BE2C (cell line): ENCODE measurements around the gene PGF.

Experiments used
- DNase-seq: peaks from one replicate; pipeline ENCODE4 v3.0.0-alpha.2; 2020
- H3K27me3 ChIP-seq: fragments of 250-450 bp; sonication (Bioruptor Pico); 2 replicates; pipeline ENCODE4 v1.5.1; 2020; ENCODE audit warnings: mild to moderate bottlenecking
- H3K36me3 ChIP-seq: fragments of 250-450 bp; sonication (Bioruptor Pico); 2 replicates; pipeline ENCODE4 v1.5.1; 2020; ENCODE audit warnings: mild to moderate bottlenecking
- H3K4me1 ChIP-seq: fragments of 250-450 bp; sonication (Bioruptor Pico); 2 replicates; pipeline ENCODE4 v1.5.1; 2020
- H3K4me3 ChIP-seq: 2 replicates; pipeline ENCODE4 v1.5.1; 2011; ENCODE audit warnings: low read depth, low read length
- H3K9me3 ChIP-seq: fragments of 250-450 bp; sonication (Bioruptor Pico); 2 replicates; pipeline ENCODE4 v1.5.1; 2020
- TF ChIP-seq, protein P1 (sequence below): IDR thresholded peaks from 2 replicates; pipeline ENCODE4 v1.5.1; 2012; ENCODE audit warnings: mild to moderate bottlenecking, low read depth, low read length

The PGF gene

DNA sequence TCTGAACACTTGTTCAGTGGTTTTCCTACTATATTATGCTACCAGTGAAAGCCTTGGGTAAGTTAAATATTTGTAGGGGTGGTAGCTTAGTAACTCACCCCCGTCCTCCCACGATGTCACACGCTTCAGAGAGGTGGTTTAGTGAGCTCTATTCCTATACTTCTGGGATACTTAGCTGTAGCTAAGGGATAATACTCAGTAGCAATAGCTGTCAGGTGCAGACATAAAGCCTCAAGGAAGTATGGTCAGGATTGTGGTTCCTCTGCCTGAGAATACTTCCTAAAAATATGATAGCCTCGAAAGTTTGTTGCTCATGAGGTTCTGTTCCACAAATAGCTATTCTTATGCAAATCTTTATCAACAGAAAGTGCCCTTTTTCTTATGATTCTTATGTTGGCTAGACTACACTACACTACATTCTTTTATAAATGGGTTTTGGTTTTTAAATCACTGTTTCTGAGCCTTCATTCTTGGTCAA, 61.7 kb downstream of the PGF start:
- Histone ChIP-seq H3K9me3 (no peaks in the 10 kb centered on the region), H3K36me3 (peaks cover 94% of the 10 kb centered on the region), H3K27me3 (no peaks in the 10 kb centered on the region), H3K4me3 (no peak overlapping the region), H3K4me1 (no peaks in the 10 kb centered on the region; the same call in 1 of the 2 replicates)
- DNase-seq, result no peak
- TF ChIP-seq, protein P1, sequence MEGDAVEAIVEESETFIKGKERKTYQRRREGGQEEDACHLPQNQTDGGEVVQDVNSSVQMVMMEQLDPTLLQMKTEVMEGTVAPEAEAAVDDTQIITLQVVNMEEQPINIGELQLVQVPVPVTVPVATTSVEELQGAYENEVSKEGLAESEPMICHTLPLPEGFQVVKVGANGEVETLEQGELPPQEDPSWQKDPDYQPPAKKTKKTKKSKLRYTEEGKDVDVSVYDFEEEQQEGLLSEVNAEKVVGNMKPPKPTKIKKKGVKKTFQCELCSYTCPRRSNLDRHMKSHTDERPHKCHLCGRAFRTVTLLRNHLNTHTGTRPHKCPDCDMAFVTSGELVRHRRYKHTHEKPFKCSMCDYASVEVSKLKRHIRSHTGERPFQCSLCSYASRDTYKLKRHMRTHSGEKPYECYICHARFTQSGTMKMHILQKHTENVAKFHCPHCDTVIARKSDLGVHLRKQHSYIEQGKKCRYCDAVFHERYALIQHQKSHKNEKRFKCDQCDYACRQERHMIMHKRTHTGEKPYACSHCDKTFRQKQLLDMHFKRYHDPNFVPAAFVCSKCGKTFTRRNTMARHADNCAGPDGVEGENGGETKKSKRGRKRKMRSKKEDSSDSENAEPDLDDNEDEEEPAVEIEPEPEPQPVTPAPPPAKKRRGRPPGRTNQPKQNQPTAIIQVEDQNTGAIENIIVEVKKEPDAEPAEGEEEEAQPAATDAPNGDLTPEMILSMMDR, result no peak

DNA sequence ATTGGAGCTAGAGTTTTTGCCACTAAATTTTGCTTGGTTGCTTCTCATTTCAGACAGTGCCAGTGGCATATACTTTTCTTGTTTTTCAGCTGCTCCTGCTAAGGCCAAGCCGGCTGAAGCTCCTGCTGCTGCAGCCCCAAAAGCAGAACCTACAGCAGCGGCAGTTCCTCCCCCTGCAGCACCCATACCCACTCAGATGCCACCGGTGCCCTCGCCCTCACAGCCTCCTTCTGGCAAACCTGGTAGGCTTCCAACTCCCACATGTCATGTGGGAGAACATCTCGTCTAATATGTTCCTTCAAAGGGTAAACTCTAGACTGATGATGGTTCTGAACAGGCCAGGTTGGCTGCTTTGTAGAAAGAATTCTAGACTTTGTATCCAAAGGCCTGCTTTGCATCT, 62.7 kb downstream of the PGF start:
- TF ChIP-seq, protein P1, result no peak
- no peaks in the 10 kb centered on the region for H3K9me3 ChIP-seq
- no peak for DNase-seq
- peaks cover 88% of the 10 kb centered on the region for H3K36me3 ChIP-seq
- H3K4me1 ChIP-seq, result no peaks in the 10 kb centered on the region; the same call in 1 of the 2 replicates
- no peaks in the 10 kb centered on the region for H3K27me3 ChIP-seq
- H3K4me3 ChIP-seq, result no peak overlapping the region

DNA sequence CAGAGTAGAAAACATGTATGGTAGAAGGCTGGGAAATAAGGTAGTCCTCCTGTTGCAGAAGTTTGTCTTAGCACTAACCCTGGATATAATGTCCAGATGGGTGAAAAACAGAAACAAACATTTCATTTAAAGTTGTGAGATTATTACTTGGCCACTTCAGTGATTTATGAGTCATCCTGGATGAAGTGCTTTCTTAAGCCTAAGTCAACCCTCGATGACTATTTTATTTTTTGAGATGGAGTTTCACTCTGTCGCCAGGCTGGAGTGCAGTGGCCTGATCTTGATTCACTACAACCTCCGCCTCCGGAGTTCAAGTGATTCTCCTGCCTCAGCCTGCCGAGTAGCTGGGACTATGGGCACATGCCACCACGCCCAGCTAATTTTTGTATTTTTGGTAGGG, 63.5 kb downstream of the PGF start:
- TF ChIP-seq, protein P1, result no peak
- Histone ChIP-seq H3K36me3 (peaks cover 85% of the 10 kb centered on the region), H3K9me3 (no peaks in the 10 kb centered on the region), H3K4me1 (no peaks in the 10 kb centered on the region; the same call in 1 of the 2 replicates), H3K4me3 (no peak overlapping the region), H3K27me3 (no peaks in the 10 kb centered on the region)
- no peak for DNase-seq
